ENCODE results near the gene LIFR.
"Not testable (repeated sequence)": the region's sequence is repeated elsewhere in the genome, so short reads cannot be mapped to it uniquely, and the experiment has no call there.

LIFR gene

GRCh38 chr5:38569180-38569579, 12.7 kb upstream of the LIFR start:
- Histone ChIP-seq H3K4me3 (no peak overlapping the region), H3K27ac (no peak overlapping the region)
- no peak for TF ChIP-seq CTCF (IDR thresholded peaks at IDR 0.05)
- no peak for DNase-seq (ENCODE audit: low spot score)

- not testable (repeated sequence) for DNase-seq (ENCODE audit: low spot score); H3K27ac ChIP-seq; H3K4me3 ChIP-seq
These were observed 10.9 kb upstream of the LIFR start for GRCh38 chr5:38567306-38567705.

- no peak for TF ChIP-seq CTCF (IDR thresholded peaks at IDR 0.05)
These were observed 7.2 kb upstream of the LIFR start for GRCh38 chr5:38563624-38564023.

GRCh38 chr5:38562444-38563210, 6.2 kb upstream of the LIFR start:
- Histone ChIP-seq H3K27ac (no peak overlapping the region), H3K4me3 (no peak overlapping the region)
- TF ChIP-seq CTCF (IDR thresholded peaks at IDR 0.05), result no peak
- DNase-seq (ENCODE audit: low spot score), result no peak

More at GRCh38 chr5:38563624-38564023, 7.2 kb upstream of the LIFR start:
- DNase-seq (ENCODE audit: low spot score), result no peak
- H3K27ac ChIP-seq, result no peak overlapping the region
- H3K4me3 ChIP-seq, result no peak overlapping the region

GRCh38 chr5:38559428-38559827, 3.0 kb upstream of the LIFR start:
- Histone ChIP-seq H3K27ac (no peak overlapping the region), H3K4me3 (no peak overlapping the region)
- no peak for TF ChIP-seq CTCF (IDR thresholded peaks at IDR 0.05)
- no peak for DNase-seq (ENCODE audit: low spot score)

GRCh38 chr5:38557792-38558191, 1.3 kb upstream of the LIFR start:
- TF ChIP-seq CTCF (IDR thresholded peaks at IDR 0.05), result no peak
- DNase-seq (ENCODE audit: low spot score), result no peak
- H3K27ac ChIP-seq, result peak overlapping the region; percentile 92 to 96
- peak overlapping the region; percentile 84 for H3K4me3 ChIP-seq

- DNase-seq (ENCODE audit: low spot score), result no peak
- Histone ChIP-seq H3K4me3 (peak overlapping the region; percentile 84), H3K27ac (peak overlapping the region; percentile 92 to 96)
- TF ChIP-seq CTCF (IDR thresholded peaks at IDR 0.05), result no peak
These were observed 863 bp upstream of the LIFR start for GRCh38 chr5:38557308-38557710.

All from coronary artery (tissue), 2 donors.